Natural killer cell treated with Interleukin-12 subunit alpha and Interleukin-12 subunit beta and Interleukin-15 and Interleukin-18, amount 100 ng/mL, for 72 hours (primary cell): Measurements from ENCODE around the gene DHX57. TPM values are rescaled to one million over a fixed set of nuclear protein-coding genes. Genes with fewer than 3 reads are reported as not detected.

Experiments
- ATAC-seq, 2 donors: fragments of 150-1000 bp; cut with Tn5 transposase in 1 of 2; sonication (Bioruptor Pico), chemical (Tn5 transposase) in 1 of 2; 2 replicates each; pipeline ENCODE4 v1.10.0; 2021
- DNase-seq: peaks from one replicate; pipeline ENCODE4 v3.0.0; 2022; ENCODE audit warnings: low spot score
- H3K27ac Mint-ChIP-seq, 2 donors: 1 replicate in 1 of 2; 2 replicates in 1 of 2; pipeline ENCODE4 v1.8.0; 2022; ENCODE audit warnings: mixed read lengths in 2 of 2, mild to moderate bottlenecking in 1 of 2, moderate library complexity in 1 of 2
- H3K27me3 Mint-ChIP-seq, 2 donors: 1 replicate in 1 of 2; 2 replicates in 1 of 2; pipeline ENCODE4 v1.8.0; 2022; ENCODE audit warnings: mixed read lengths in 2 of 2
- H3K36me3 Mint-ChIP-seq: one replicate; pipeline ENCODE4 v1.8.0; 2022; ENCODE audit warnings: mixed read lengths
- H3K4me1 Mint-ChIP-seq, 2 donors: 1 replicate in 1 of 2; 2 replicates in 1 of 2; pipeline ENCODE4 v1.8.0; 2022; ENCODE audit warnings: low read depth in 2 of 2, mixed read lengths in 2 of 2, mild to moderate bottlenecking in 1 of 2
- H3K4me3 Mint-ChIP-seq: one replicate; pipeline ENCODE4 v1.8.0; 2022; ENCODE audit warnings: mixed read lengths
- H3K9me3 Mint-ChIP-seq: 2 replicates; pipeline ENCODE4 v1.8.0; 2022; ENCODE audit warnings: mixed read lengths
- total RNA-seq, 2 donors: library from RNA; stranded (reverse); gene quantifications; one replicate each; pipeline ENCODE4 v1.2.3, GENCODE V29; 2022

DHX57 gene
- total RNA-seq, 2 donors from 2014 or later = 17.5 to 37.7 TPM

DNA sequence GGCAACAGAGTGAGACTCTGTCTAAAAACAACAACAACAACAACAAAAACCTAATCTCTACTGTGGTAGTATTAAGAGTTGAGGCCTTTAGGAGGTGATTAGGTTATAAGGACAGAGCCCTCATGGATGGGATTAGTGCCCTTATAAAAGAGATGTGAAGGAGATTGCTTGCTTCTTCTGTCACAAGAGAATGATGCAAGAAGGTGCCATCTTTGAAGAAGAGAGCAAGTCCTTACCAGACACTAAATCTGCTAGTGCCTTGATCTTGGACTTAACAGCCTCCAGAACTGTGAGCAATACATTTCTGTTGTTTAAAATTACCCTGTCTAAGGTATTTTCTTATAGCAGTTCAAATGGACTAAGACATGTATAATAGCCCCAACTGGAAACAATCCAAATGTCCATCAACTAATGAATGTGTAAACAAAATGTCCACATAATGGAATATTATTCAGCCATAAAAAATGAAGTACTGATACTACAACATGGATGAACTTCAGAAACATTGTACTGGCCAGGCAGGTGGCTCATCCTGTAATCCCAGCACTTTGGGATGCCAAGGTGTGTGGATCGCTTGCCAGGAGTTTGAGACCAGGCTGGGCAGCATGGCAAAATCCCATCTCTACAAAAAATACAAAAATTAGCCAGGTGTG is 12.3 kb upstream of the DHX57 start:
- no peak overlapping the region for H3K4me3 Mint-ChIP-seq
- no peaks in the 10 kb centered on the region for H3K9me3 Mint-ChIP-seq
- no peaks in the 10 kb centered on the region for H3K36me3 Mint-ChIP-seq
- ATAC-seq (no peak), DNase-seq (no peak)
- H3K4me1 Mint-ChIP-seq = no peaks in the 10 kb centered on the region
- H3K27me3 Mint-ChIP-seq = peaks cover 0 to 4% of the 10 kb centered on the region in 2 donors
- no peak overlapping the region for H3K27ac Mint-ChIP-seq

GRCh38 chr2:38887347-38887746 is 11.6 kb upstream of the DHX57 start:
- H3K27me3 Mint-ChIP-seq = peaks cover 0 to 4% of the 10 kb centered on the region in 2 donors
- ATAC-seq = no peak
- no peaks in the 10 kb centered on the region for H3K4me1 Mint-ChIP-seq

GRCh38 chr2:38886063-38886462 is 10.3 kb upstream of the DHX57 start:
- Mint-ChIP-seq H3K4me3 (no peak overlapping the region), H3K27ac (no peak overlapping the region), H3K27me3 (peaks cover 0 to 4% of the 10 kb centered on the region in 2 donors), H3K9me3 (no peaks in the 10 kb centered on the region), H3K36me3 (no peaks in the 10 kb centered on the region), H3K4me1 (no peaks in the 10 kb centered on the region)
- DNase-seq (no peak), ATAC-seq (no peak)

More at GRCh38 chr2:38887347-38887746, 11.6 kb upstream of the DHX57 start:
- Mint-ChIP-seq H3K9me3 (no peaks in the 10 kb centered on the region), H3K36me3 (no peaks in the 10 kb centered on the region), H3K4me3 (no peak overlapping the region), H3K27ac (no peak overlapping the region)
- no peak for DNase-seq

GRCh38 chr2:38876407-38876806 is 673 bp upstream of the DHX57 start:
- H3K4me1 Mint-ChIP-seq = peaks cover 18 to 20% of the 10 kb centered on the region in 2 donors
- no peak for ATAC-seq
- peak overlapping the region; percentile 96 for H3K4me3 Mint-ChIP-seq
- peak overlapping the region; percentile 74 to 96 for H3K27ac Mint-ChIP-seq
- no peaks in the 10 kb centered on the region for H3K9me3 Mint-ChIP-seq
- no peak for DNase-seq
- no peaks in the 10 kb centered on the region for H3K27me3 Mint-ChIP-seq
- H3K36me3 Mint-ChIP-seq = peaks cover 5% of the 10 kb centered on the region

DNA sequence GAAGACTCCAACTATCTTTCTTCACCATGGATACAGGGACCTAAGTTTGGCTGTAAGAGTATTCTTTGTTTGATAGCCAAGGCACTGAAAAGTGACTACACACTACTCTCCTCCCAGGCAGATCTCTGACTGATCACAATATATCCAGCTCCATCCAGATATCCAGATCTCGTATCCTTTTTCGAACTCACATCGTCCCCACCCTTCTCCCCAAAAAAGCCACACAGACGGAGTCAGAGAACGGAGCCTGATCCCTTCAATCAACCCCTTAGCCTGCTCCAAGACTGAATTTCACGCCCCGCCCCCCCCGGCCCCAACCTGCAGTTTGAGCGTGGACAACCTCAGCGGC is 533 bp downstream of the DHX57 start:
- peak in 1 of 2 donors; percentile 2 for ATAC-seq
- H3K27ac Mint-ChIP-seq = peak overlapping the region; percentile 74 to 96

DNA sequence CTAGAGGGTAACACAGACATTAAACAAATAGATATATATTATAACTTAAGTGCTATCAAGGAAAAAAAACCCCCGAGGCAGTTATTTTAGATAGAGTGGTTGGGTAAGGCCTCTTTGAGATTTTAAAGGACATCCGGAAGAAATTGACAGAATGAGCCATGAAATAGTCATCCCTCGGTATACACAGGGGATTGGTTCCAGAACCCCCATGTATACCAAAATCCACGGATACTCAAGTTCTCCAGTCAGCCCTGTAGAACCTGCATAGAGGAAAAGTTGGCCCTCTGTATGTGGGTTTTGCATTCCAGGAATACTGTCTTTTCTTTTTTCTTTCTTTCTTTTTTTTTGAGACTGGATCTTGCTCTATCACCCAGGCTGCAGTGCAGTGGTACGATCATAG is 2.0 kb downstream of the DHX57 start:
- H3K27ac Mint-ChIP-seq = no peak overlapping the region
- no peak for ATAC-seq
- H3K4me3 Mint-ChIP-seq = no peak overlapping the region
- DNase-seq = no peak
- no peaks in the 10 kb centered on the region for H3K27me3 Mint-ChIP-seq
- H3K36me3 Mint-ChIP-seq = peaks cover 17% of the 10 kb centered on the region
- peaks cover 18 to 23% of the 10 kb centered on the region in 2 donors for H3K4me1 Mint-ChIP-seq
- H3K9me3 Mint-ChIP-seq = peaks cover 3% of the 10 kb centered on the region

More for the DNA sequence above, 533 bp downstream of the DHX57 start:
- H3K4me1 Mint-ChIP-seq = peaks cover 18 to 20% of the 10 kb centered on the region in 2 donors
- DNase-seq = no peak
- no peaks in the 10 kb centered on the region for H3K9me3 Mint-ChIP-seq
- H3K36me3 Mint-ChIP-seq = peaks cover 6% of the 10 kb centered on the region
- no peaks in the 10 kb centered on the region for H3K27me3 Mint-ChIP-seq
- H3K4me3 Mint-ChIP-seq = peak overlapping the region; percentile 96

- no peak overlapping the region for H3K27ac Mint-ChIP-seq
- H3K9me3 Mint-ChIP-seq = peaks cover 3% of the 10 kb centered on the region
- H3K4me3 Mint-ChIP-seq = no peak overlapping the region
- DNase-seq (no peak), ATAC-seq (no peak)
- peaks cover 20 to 21% of the 10 kb centered on the region in 2 donors for H3K4me1 Mint-ChIP-seq
- H3K36me3 Mint-ChIP-seq = peaks cover 17% of the 10 kb centered on the region
- no peaks in the 10 kb centered on the region for H3K27me3 Mint-ChIP-seq
These were observed 4.3 kb downstream of the DHX57 start for GRCh38 chr2:38871432-38871831.

GRCh38 chr2:38866773-38867443 is 8.8 kb downstream of the DHX57 start:
- Mint-ChIP-seq H3K27ac (no peak overlapping the region), H3K4me3 (no peak overlapping the region), H3K36me3 (peaks cover 22% of the 10 kb centered on the region), H3K27me3 (no peaks in the 10 kb centered on the region), H3K4me1 (peaks cover 3 to 8% of the 10 kb centered on the region in 2 donors), H3K9me3 (peaks cover 3% of the 10 kb centered on the region)
- no peak for DNase-seq
- ATAC-seq = peak in 1 of 2 donors; percentile 72

DNA sequence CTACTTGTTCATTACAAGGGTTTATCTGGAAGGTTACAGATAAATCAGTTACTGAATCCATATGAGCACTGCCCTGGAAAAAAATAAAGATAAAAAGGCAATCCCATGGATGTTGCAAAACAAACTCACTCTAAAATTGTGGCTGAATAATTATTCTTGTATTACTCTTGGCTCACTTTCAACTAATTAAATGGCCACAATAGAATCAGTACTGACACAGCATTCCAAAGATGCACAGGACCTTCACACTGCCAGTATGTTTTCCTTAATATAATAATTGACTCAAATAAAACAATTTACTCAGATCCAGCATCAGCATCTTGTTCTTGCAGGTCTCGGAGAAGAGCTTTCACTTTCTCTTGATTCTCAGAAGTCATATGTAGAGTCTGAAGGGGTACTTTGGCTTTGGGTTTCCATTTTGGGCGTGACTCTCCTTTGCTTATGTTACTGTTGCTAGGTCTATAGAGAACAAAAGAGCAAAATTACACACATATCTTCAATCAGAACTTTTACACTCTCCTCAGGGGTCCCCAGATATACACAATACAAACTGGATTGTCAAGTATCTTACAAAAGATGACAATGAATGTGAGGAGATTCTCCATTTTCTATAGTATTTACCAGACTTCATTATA is 12.6 kb downstream of the DHX57 start:
- H3K4me3 Mint-ChIP-seq = no peak overlapping the region
- DNase-seq = no peak
- peaks cover 21% of the 10 kb centered on the region for H3K36me3 Mint-ChIP-seq
- peaks cover 0 to 8% of the 10 kb centered on the region in 2 donors for H3K4me1 Mint-ChIP-seq
- peak in 1 of 2 donors; percentile 54 for ATAC-seq
- H3K9me3 Mint-ChIP-seq = no peaks in the 10 kb centered on the region
- H3K27ac Mint-ChIP-seq = peak overlapping the region in 1 of 2 donors; percentile 20
- H3K27me3 Mint-ChIP-seq = no peaks in the 10 kb centered on the region

DNA sequence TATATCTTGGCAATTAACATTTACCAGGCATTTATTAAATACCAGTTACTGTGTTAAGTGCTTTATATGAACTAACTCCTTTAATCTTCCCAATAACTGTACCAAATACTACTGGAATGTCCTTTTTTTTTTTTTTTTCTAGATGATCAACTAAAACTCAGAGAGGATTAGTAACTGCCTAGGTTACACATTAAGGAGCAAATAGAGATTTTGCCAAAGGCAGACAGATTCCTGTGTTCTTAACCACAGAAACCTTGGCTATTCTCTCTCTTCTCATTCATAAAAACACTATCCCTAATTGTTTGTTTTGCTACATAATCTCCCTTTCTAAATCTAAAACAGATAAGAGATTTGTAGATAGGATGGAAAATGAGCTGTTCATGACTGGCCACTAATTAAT is 13.3 kb downstream of the DHX57 start:
- no peak for DNase-seq
- no peak overlapping the region for H3K27ac Mint-ChIP-seq
- ATAC-seq = no peak
- peaks cover 0 to 8% of the 10 kb centered on the region in 2 donors for H3K4me1 Mint-ChIP-seq
- no peaks in the 10 kb centered on the region for H3K9me3 Mint-ChIP-seq
- H3K4me3 Mint-ChIP-seq = no peak overlapping the region
- no peaks in the 10 kb centered on the region for H3K27me3 Mint-ChIP-seq
- peaks cover 21% of the 10 kb centered on the region for H3K36me3 Mint-ChIP-seq

DNA sequence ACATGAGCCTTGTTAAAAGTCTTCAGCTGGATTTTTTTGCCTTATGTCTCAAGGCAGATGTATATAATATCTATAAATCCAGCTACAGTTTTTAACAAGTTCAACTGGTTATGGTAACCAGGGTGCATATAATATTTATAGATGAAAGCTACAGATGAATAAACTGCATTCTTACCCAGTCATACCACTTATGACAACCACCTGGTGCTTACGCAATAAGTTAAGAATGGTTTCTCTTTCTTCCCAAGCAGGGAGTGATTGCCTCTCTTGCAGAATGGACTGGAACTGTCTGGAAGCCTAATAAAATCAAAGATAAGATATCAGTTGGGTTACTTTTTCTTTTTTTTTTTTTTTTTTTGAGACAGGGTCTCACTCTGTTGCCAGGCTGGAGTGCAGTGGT is 19.6 kb downstream of the DHX57 start:
- Mint-ChIP-seq H3K27ac (no peak overlapping the region), H3K27me3 (no peaks in the 10 kb centered on the region), H3K4me3 (no peak overlapping the region), H3K36me3 (peaks cover 22% of the 10 kb centered on the region), H3K9me3 (no peaks in the 10 kb centered on the region), H3K4me1 (no peaks in the 10 kb centered on the region)
- ATAC-seq = peak; percentile 56 to 64
- no peak for DNase-seq

GRCh38 chr2:38850045-38850444 is 25.7 kb downstream of the DHX57 start:
- Mint-ChIP-seq H3K4me1 (no peaks in the 10 kb centered on the region), H3K4me3 (no peak overlapping the region), H3K27me3 (no peaks in the 10 kb centered on the region), H3K36me3 (peaks cover 24% of the 10 kb centered on the region), H3K9me3 (no peaks in the 10 kb centered on the region), H3K27ac (no peak overlapping the region)
- ATAC-seq = no peak
- DNase-seq = no peak

GRCh38 chr2:38836791-38837190 is 38.9 kb downstream of the DHX57 start:
- Mint-ChIP-seq H3K27me3 (no peaks in the 10 kb centered on the region), H3K4me3 (no peak overlapping the region), H3K9me3 (no peaks in the 10 kb centered on the region), H3K36me3 (peaks cover 15% of the 10 kb centered on the region), H3K27ac (no peak overlapping the region), H3K4me1 (no peaks in the 10 kb centered on the region)
- ATAC-seq = no peak
- DNase-seq = no peak

DNA sequence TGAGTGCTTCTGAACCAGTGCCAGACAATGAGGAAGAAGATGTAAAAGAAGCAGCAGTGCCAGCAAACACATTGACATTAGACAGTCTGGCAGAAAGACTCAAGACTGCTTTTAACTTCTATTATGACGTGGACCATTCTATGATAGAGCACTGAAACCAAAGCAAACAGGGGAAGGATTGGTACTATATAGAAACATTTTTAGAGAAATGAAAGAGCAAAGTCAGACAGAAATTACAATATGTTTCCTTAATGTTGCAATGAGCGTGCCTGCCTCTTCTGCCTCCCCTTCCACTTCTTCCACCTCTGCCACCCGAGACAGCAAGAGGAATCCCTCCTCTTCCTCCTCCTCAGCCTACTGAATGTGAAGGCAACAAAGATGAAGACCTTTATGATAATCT is 39.7 kb downstream of the DHX57 start:
- H3K36me3 Mint-ChIP-seq = peaks cover 15% of the 10 kb centered on the region
- no peak overlapping the region for H3K4me3 Mint-ChIP-seq
- H3K9me3 Mint-ChIP-seq = no peaks in the 10 kb centered on the region
- no peaks in the 10 kb centered on the region for H3K27me3 Mint-ChIP-seq
- no peaks in the 10 kb centered on the region for H3K4me1 Mint-ChIP-seq
- no peak overlapping the region for H3K27ac Mint-ChIP-seq
- no peak for ATAC-seq
- DNase-seq = no peak
